Stimulated activated CD8-positive, alpha-beta memory T cell treated with anti-CD3 and anti-CD28 coated beads, Interleukin-15, amount 100 ng/mL, for 48 hours (primary cell): ENCODE measurements around the gene PATE4.
"Not testable (repeated sequence)": the region's sequence is repeated elsewhere in the genome, so short reads cannot be mapped to it uniquely, and the experiment has no call there.

ENCODE experiments used
- DNase-seq, 2 donors: peaks; one replicate each; pipeline ENCODE4 v3.0.0-alpha.2; 2020; ENCODE audit warnings: low read depth in 2 of 2

Gene PATE4

DNA sequence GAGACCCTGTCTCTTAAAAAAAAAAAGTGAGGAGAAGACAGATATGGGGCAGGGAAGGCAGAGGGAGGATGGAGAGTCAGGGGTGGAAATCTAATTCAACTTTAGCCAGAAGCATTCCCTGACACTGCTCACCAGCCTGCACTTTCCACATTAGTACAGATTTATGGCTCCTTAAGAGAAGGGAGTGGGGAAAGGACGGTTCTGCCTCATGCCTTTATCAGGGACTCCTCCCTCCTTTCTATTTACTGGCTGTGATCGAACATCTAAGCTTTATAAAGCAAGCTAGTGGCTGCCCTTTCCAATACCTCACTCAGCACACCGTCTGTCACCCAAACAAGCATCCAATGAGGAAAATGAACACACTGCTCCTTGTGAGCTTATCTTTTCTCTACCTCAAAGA, at the start of gene PATE4:
Gene PATE4, plus strand, starts transcription at position 301 of the 400 bp plus-strand sequence. Its CDS starts 44 bp downstream, at position 345.
- DNase-seq, result no peak

GRCh38 chr11:125784678-125785077, 48.4 kb upstream of the PATE4 start:
- DNase-seq, result no peak

GRCh38 chr11:125787827-125788226, 45.3 kb upstream of the PATE4 start, which contains the start of gene PATE3:
Gene PATE3 (plus strand): TSS chr11:125788127. CDS start chr11:125788152, 25 bp downstream.
- DNase-seq, result no peak

- no peak for DNase-seq
Observed at GRCh38 chr11:125790825-125791224, 42.3 kb upstream of the PATE4 start.

GRCh38 chr11:125797641-125798040, 35.5 kb upstream of the PATE4 start:
- DNase-seq, result no peak

- DNase-seq, result no peak
Observed at GRCh38 chr11:125799808-125800207, 33.3 kb upstream of the PATE4 start.

DNA sequence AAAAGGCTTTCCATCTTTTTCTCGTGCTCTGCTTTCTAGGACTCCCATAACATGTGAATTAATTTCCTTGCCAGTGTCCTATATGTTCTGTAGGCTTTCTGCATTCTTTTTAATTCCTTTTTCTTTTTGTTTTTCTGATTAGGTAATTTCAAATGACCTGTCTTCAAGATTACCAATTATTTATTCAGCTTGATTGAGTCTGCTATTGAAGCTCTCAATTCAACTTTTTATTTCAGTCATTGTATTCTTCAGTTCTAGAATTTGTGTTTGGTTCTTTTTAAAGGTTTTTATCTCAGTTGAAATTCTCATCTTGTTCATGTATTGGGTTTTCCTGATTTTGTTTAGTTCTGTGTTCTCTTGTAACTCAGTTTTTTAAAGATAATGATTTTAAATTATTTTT, 30.7 kb upstream of the PATE4 start:
- DNase-seq, result no peak

DNA sequence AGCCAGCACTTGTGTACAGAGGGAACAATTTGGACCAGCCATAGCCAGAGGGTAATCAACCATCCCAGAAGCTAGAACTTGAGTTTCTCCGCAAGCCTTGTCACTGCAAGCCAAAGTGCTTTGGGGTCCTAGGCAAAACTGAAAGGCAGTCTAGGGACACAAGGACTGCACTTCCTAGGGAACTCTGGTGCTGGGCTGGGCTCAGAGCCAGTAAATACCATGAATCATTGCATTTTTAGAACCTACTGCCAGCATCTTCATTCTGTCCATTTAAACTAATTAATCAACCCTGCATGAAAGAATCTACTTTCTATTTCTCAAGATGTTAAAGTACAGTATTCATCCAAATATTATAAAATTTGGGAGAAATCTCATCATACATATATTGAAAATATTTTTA, 25.2 kb upstream of the PATE4 start:
- no peak for DNase-seq

DNA sequence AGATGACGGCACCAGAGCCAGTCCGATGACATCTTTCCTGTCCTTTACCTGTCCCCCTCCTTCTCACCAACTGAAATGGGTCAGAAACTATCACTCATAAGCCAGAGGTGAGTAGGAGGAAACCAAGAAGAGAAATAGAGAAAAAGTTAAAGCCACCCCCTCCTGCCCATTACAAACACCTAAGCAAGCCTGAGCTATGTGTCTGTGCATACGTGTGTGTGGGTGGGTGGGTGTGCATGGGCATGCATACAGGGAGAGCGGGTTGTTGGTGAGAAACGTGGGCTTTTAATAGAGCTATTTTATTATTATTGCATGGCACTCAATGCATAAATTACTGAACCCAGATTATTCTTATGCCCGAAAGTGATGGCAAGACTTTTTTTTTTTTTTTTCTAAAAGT, 2.6 kb downstream of the PATE4 start:
- DNase-seq, result no peak

DNA sequence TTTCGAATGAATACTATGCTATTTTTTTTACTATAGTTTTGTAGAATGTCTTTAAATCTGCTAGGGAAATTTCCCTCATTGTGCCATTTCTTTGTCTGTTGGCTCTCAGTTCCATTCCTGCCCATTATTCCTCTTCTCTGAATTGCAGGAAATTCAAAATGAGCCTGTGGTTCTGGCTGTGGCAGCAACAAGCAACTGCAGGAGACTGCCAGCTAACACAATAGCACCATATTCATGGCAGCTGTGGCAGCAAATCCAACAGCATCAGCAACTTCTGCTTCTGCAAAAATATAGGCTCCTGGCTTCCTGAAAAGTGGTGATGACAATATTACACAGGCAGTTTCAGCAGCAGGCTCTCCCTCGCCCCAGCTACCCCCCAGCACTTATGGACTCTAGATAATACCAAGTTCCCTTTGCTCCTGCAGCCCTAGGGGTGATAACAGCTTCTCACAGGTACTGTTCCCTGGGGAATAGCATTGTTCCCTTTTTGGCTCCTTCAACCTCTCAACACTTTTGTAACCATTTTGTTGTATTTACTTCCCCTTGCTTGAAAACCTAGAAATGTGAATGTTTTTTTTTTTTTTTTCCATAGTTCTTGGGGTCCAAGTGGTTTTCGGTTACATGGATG, 9.3 kb downstream of the PATE4 start:
- DNase-seq, result no peak

GRCh38 chr11:125846188-125846587, 13.1 kb downstream of the PATE4 start:
- no peak for DNase-seq

DNA sequence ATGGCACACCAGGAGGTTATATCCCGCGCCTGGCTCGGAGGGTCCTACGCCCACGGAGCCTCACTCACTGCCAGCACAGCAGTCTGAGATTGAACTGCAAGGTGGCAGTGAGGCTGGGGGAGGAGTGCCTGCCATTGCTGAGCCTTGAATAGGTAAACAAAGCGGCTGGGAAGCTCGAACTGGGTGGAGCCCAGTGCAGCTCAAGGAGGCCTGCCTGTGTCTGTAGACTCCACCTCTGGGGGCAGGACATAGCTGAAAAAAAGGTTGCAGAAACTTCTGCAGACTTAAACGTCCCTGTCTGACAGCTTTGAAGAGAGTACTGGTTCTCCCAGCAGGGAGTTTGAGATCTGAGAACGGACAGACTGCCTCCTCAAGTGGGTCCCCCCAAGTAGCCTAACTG, 24.6 kb downstream of the PATE4 start:
- not testable (repeated sequence) for DNase-seq

DNA sequence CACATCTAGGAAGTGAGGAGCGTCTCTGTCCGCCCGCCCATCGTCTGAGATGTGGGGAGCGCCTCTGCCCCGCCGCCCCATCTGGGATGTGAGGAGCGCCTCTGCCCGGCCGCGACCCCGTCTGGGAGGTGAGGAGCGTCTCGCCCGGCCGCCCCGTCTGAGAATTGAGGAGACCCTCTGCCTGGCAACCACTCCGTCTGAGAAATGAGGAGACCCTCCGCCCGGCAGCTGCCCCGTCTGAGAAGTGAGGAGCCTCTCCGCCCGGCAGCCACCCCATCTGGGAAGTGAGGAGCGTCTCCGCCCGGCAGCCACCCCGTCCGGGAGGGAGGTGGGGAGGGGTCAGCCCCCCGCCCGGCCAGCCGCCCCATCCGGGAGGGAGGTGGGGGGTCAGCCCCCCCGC, 29.7 kb downstream of the PATE4 start:
- not testable (repeated sequence) for DNase-seq

DNA sequence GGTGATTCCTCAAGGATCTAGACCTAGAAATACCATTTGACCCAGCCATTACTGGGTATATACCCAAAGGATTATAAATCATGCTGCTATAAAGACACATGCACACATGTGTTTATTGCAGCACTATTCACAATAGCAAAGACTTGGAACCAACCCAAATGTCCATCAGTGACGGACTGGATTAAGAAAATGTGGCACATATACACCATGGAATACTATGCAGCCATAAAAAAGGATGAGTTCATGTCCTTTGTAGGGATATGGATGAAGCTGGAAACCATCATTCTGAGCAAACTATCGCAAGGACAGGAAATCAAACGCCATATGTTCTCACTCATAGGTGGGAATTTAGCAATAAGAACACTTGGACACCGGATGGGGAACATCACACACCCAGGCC, 32.2 kb downstream of the PATE4 start:
- not testable (repeated sequence) for DNase-seq

DNA sequence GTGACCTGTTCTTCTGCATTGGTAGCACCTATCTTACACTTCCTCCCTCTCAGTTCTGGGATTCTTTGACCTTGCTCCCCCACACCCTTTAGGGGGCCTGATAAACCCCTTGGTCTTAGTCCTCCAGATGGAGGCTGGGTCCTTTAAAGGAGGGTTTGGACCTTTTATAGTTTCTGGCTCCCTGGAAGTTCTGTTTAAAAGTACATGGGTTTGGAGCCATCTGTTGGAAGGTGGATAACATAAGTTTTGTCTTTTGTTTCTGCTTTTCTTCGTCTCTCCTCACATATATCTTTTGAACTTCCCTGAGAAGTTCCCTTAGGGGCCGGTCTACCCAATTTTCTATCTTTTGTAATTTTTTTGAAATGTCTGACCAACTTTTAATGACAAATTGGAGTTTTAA, 36.4 kb downstream of the PATE4 start:
- no peak for DNase-seq

DNA sequence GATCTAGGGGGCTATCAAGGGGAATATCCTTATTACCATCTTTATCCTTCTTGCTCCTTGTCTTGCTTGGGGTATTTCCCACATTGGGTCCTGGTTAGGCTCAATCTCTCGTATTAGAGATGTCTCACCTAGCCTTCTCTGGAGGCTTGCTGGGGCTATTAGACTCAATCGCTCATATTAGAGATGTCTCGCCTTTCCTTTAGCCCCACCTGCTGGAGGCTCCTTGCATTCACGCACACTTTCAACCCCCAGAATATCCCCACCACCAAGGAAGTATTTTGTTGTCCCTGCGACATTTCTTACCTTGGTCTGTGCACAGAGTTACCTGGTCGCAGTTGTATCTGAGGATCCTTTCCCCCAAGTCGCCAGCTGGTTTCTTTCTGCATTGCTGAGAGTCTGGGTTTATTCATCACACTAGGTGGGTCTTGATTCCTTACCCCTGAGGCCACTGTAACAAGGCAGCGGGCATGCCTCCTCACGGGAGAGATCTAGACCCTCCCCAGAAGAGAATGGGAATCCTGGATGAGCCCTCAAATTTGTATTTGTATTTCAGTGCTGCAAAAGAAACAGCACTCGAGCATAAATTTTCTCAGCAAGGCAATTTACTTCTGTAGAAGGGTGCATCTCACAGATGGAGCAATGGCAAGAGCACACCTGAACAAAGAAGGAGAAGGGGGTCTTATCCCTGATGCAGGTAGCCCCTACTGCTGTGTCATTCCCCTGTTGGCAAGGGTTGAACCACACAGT, 38.4 kb downstream of the PATE4 start:
- peak in 1 of 2 donors; percentile 11 for DNase-seq

DNA sequence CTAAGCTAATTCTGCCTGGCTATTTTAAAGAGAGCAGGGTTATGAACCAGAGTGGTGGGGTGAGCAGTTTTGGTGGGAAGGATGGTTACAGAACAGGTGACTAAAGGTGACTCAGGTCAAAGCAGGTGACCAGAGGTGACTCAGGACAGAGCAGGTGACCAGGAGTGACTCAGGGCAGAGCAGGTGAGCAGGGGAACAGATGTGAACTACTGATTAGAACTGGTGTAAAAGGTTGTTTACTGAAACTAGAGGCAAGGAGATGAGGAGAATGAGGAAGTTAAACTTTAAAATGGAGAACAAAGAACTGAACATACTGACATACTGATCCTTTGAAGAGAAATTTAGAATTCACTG, 39.0 kb downstream of the PATE4 start:
- no peak for DNase-seq

DNA sequence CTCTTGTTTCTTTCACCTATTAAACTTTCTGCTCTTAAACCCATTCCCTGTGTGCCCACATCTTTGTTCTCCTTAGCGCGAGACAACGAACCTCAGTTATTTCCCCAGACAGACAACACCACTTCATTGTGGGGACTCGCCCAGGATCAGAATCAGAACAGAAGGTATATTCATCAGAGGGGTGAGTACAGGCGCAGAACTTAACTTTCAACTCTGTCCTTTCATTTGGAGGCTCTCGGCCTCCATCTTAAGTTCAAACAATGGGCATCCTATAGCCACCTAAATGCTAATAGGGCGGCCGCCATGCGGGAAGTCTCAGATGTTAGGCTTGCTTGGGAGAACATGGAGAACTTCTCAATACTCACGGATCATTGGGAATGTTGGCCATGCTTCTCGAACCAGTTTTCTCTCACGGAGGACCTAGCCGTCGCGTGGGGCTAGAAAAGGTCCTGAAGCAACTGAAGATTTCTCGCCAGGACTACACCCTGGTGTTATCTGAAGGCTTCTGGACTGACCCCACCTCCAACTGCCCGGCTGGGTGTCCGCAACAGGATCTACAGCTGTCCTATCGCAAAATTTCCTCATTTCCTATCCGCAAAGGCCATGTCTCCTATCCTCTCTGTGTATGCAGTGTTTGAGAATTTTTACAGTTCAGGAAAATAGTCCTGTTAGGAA, 40.9 kb downstream of the PATE4 start:
- DNase-seq, result no peak

GRCh38 chr11:125874556-125875124, 41.5 kb downstream of the PATE4 start:
- peak in 1 of 2 donors; percentile 8 for DNase-seq

GRCh38 chr11:125881291-125881690, 48.2 kb downstream of the PATE4 start:
- DNase-seq, result no peak

GRCh38 chr11:125883375-125883774, 50.3 kb downstream of the PATE4 start:
- DNase-seq, result no peak

GRCh38 chr11:125886997-125887372, 53.9 kb downstream of the PATE4 start:
- DNase-seq, result peak in 1 of 2 donors; percentile 28
